ENCODE measurements around the gene IGFLR1. TPM values are rescaled to one million over a fixed set of nuclear protein-coding genes. Genes with fewer than 3 reads are reported as not detected.

IGFLR1 gene
- total and polyA plus RNA-seq, 2 of the 4 experiments (the other 2 are of a cell fraction) = 0.72 to 2.7 TPM

DNA sequence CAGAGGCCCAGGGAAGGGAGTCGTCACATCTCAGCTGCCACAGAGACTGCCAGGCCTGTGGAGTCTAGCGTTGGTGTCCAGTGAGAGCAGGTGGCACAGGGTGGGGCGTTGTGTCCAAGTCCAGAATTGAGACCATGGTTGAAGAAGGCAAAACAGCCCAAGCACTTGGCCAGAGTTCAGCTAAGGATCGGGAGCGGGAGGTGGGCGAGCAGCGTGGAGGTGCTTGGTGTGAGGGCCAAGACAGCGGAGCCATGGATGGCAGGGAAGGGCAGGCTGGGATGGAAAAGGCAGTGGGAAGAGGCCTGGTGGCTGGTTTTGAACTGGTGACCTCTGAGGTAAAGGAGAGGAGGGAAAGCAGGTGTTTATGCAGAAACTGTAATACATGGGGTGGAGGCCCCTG is 8.0 kb downstream of the IGFLR1 start:
- Histone ChIP-seq H3K27me3 (ENCODE audit: control insufficient read depth, insufficient read depth, low read length) (no peaks in the 10 kb centered on the region), H2AK9ac (replicated peaks; ENCODE audit: low read depth, low read length, poor library complexity) (no peak overlapping the region), H3K18ac (ENCODE audit: low read depth, low read length) (no peak overlapping the region), H3K23ac (ENCODE audit: low read depth, low read length) (no peak overlapping the region), H2BK15ac (ENCODE audit: low read depth, low read length) (no peak overlapping the region), H3K27ac (ENCODE audit: insufficient read depth, low read length) (no peak overlapping the region), H2BK120ac (ENCODE audit: low read depth, low read length) (no peak overlapping the region), H2AK5ac (ENCODE audit: low read depth, low read length) (no peak overlapping the region), H4K5ac (ENCODE audit: low read depth, low read length) (no peak overlapping the region), H3K36me3 (ENCODE audit: control insufficient read depth, insufficient read depth, low read length) (peaks cover 87% of the 10 kb centered on the region), H3K4me1 (ENCODE audit: control insufficient read depth, insufficient read depth, low read length) (no peaks in the 10 kb centered on the region), H2AFZ (replicated peaks; ENCODE audit: low read length, poor library complexity) (no peak overlapping the region), H3K56ac (ENCODE audit: extremely low read depth, insufficient read depth, low read length) (no peak overlapping the region), H3K9me3 (ENCODE audit: control insufficient read depth, insufficient read depth, low read length) (no peaks in the 10 kb centered on the region), H2BK5ac (ENCODE audit: low read depth, low read length, poor library complexity, severe bottlenecking) (no peak overlapping the region), H3K4me3 (ENCODE audit: insufficient read depth, low read depth, low read length) (no peak overlapping the region), H3K14ac (replicated peaks; ENCODE audit: low read depth, low read length) (no peak overlapping the region), H2BK20ac (ENCODE audit: low read depth, low read length) (no peak overlapping the region), H4K8ac (ENCODE audit: low read depth in 2 of 2, low read length in 2 of 2) (no peak overlapping the region), H4K91ac (ENCODE audit: insufficient read depth, low read depth, low read length) (no peak overlapping the region), H3K4ac (ENCODE audit: low read depth, low read length) (no peak overlapping the region), H3K79me1 (ENCODE audit: low read depth in 1 of 2, low read length in 2 of 2) (peaks cover 0 to 20% of the 10 kb centered on the region in 2 experiments; a peak in 3 of 4 replicates), H3K9me1 (ENCODE audit: insufficient read depth, low read length) (no peaks in the 10 kb centered on the region), H3K4me2 (ENCODE audit: low read depth, low read length) (no peak overlapping the region), H3K9ac (ENCODE audit: low read depth, low read length) (no peak overlapping the region), H4K20me1 (ENCODE audit: insufficient read depth, low read length) (peaks cover 9% of the 10 kb centered on the region)
- ATAC-seq (ENCODE audit: low read depth) (no peak), DNase-seq (no peak)
- 97% methylated on average over 6 of the region's 8 CpGs; no CpG with 5 or more reads in 1 of the 2 experiments for WGBS, 2 experiments (ENCODE audit: extremely low coverage in 2 of 2, insufficient read length in 1 of 2)
- intact Hi-C loops (cut with micrococcal nuclease) = no loop called here
- TF ChIP-seq, protein P1, sequence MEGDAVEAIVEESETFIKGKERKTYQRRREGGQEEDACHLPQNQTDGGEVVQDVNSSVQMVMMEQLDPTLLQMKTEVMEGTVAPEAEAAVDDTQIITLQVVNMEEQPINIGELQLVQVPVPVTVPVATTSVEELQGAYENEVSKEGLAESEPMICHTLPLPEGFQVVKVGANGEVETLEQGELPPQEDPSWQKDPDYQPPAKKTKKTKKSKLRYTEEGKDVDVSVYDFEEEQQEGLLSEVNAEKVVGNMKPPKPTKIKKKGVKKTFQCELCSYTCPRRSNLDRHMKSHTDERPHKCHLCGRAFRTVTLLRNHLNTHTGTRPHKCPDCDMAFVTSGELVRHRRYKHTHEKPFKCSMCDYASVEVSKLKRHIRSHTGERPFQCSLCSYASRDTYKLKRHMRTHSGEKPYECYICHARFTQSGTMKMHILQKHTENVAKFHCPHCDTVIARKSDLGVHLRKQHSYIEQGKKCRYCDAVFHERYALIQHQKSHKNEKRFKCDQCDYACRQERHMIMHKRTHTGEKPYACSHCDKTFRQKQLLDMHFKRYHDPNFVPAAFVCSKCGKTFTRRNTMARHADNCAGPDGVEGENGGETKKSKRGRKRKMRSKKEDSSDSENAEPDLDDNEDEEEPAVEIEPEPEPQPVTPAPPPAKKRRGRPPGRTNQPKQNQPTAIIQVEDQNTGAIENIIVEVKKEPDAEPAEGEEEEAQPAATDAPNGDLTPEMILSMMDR (conservative IDR thresholded peaks at IDR 0.05; ENCODE audit: low read depth, low read length) = no peak
- TF ChIP-seq NFE2L2 (IDR thresholded peaks at IDR 0.05; ENCODE audit: low read depth, low read length) (no peak), POLR2A (IDR thresholded peaks at IDR 0.05; ENCODE audit: low read depth, low read length) (no peak), SMC3 (IDR thresholded peaks at IDR 0.05; ENCODE audit: low read depth, low read length) (no peak)
- no TSS peak for BruUV-seq (replicated peaks)
- POLR2A ChIA-PET (ENCODE audit: unreplicated experiment) = no interaction called here
- CTCF ChIA-PET = interaction anchor here (0.6 kb wide), 2 partner anchors 85 to 153 kb away, joined by 3 read pairs; no protein-coding TSS in a partner anchor
- dilution Hi-C loops (cut with HindIII; ENCODE audit: low sequenced_read_pairs, unreplicated experiment) = no loop called here
- in situ Hi-C loops (cut with MboI; ENCODE audit: low sequenced_read_pairs) = no loop called here
